ENCODE data around the gene ESYT2.

- no peak for TF ChIP-seq CTCF (IDR thresholded peaks at IDR 0.05; ENCODE audit: low read length)
- TF ChIP-seq EZH2 (optimal IDR thresholded peaks at IDR 0.05; ENCODE audit: low read depth, low read length) = no peak
Measured at GRCh38 chr7:158751751-158752150, 77.6 kb downstream of the ESYT2 start.
